Ovary (tissue), 9 donors: ENCODE results near the gene COL4A3. TPM values are rescaled to one million over a fixed set of nuclear protein-coding genes. Genes with fewer than 3 reads are reported as not detected.

Source experiments
- DNase-seq, 5 donors: peaks; one replicate each; pipeline ENCODE4 v3.0.0-alpha.2; 2019 to 2020
- H3K27ac ChIP-seq, 2 donors: fragments of 200-600 bp; one replicate each; pipeline versions ENCODE4 v1.5.1 to v1.8.0; 2019 to 2022
- H3K27me3 ChIP-seq: fragments of 200-600 bp; one replicate; pipeline ENCODE4 v1.8.0; 2022
- H3K36me3 ChIP-seq: fragments of 200-600 bp; sonication (generic); one replicate; pipeline ENCODE4 v1.5.1; 2019
- H3K4me1 ChIP-seq: one replicate; pipeline ENCODE4 v1.8.1; 2013; ENCODE audit warnings: mild to moderate bottlenecking, moderate library complexity; ENCODE audit not compliant: insufficient read depth
- H3K4me3 ChIP-seq: fragments of 200-600 bp; sonication (generic); one replicate; pipeline ENCODE4 v1.5.1; 2017
- H3K9me3 ChIP-seq, 2 donors: fragments of 200-600 bp in 1 of 2; sonication (generic) in 1 of 2; one replicate each; pipeline versions ENCODE4 v1.5.1 to v1.8.1; 2013 to 2019; ENCODE audit warnings: mild to moderate bottlenecking in 1 of 2, moderate library complexity in 1 of 2
- EP300 ChIP-seq: sonication (generic); formaldehyde crosslinking; IDR thresholded peaks from one replicate; pipeline ENCODE4 v1.6.1; 2017; ENCODE audit warnings: antibody characterized with exemption
- POLR2A ChIP-seq: fragments of 450-650 bp; IDR thresholded peaks from one replicate; pipeline ENCODE4 v1.6.1; 2017; ENCODE audit warnings: antibody characterized with exemption, mild to moderate bottlenecking, moderate library complexity
- WGBS, 3 donors: extraction: QIAGEN DNeasy Blood & Tissue Kit in 1 of 3; methylation state at CpG; one replicate each; pipeline versions ENCODE4 v1.1.5 to v1.1.7; 2013 to 2017; 5-methylcytosine and 5-hydroxymethylcytosine counted together
- intact Hi-C, 4 donors: fragments of 100-400 bp; cut with DNase I; formaldehyde crosslinking; loops; one replicate each; pipeline versions ENCODE4 v1.11.0 to v1.15.1; 2022 to 2023
- polyA plus RNA-seq, 2 donors: library from polyadenylated mRNA; stranded (reverse); fragments of 200-250 nt in 1 of 2; fragments of 350-450 nt in 1 of 2; fragmentation: Illumina TruSeq in 1 of 2; extraction: RNeasy Lipid Tissue Mini Kit (QIAGEN cat#74804) in 1 of 2; gene quantifications; one replicate each; pipeline ENCODE4 v1.2.3, GENCODE V29; 2013 to 2014
- total RNA-seq, 7 donors: library from RNA; depleted of rRNA in 2 of 7; stranded (reverse); fragments of >200 nt in 2 of 7; fragmentation: NEBNext Ultra II Directional in 3 of 7; extraction: Animal tissue kit (Norgen Biotek cat#: 25700) in 3 of 7; gene quantifications; one replicate each; pipeline versions ENCODE4 v1.1.0 to v1.2.4, GENCODE V29; 2016 to 2023
- TF ChIP-seq, protein P1 (sequence below), 3 donors: fragments of 450-650 bp in 2 of 3; fragments of 200-600 bp in 1 of 3; IDR thresholded peaks; one replicate each; pipeline versions ENCODE4 v1.5.1 to v1.8.0; 2016 to 2022; ENCODE audit warnings: antibody characterized with exemption in 3 of 3, mild to moderate bottlenecking in 1 of 3
- donor health status: DM: no; HTN: no; CAD: no; lungs with moderate emphysema.
- donor health status: DM: no; HTN: no; CAD: no.
- donor health status: Bipolar disorder and iron deficiency.
- donor health status: DM: yes; HTN: yes; CAD: no.
- donor health status: DM: no; HTN: no; CAD: no.
- donor health status: DM: yes; HTN: yes; CAD: no.

COL4A3 gene
- total and polyA plus RNA-seq, 9 donors = 0.47 to 14.1 (median 2.9) TPM

DNA sequence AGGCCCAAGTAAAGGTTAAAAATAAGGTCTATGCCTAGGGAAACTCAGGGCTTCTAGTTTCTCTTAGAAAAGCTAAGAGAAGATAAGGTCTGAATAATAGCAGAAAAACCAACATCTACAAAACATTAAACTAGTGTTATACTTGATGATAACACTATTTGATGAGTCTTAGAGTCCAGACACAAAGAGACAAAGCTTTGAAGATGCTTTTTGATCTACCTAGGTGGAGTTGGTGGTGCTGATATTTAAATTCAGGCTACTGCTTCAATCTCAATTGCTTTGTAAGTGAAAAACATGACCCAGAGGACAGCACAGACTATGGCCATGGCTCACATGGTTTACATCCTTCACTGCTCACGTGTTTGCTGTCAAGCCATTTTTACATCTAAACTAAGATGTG is 148.9 kb downstream of the COL4A3 start:
- intact Hi-C loops = no loop called here
- Histone ChIP-seq H3K9me3 (no peaks in the 10 kb centered on the region), H3K4me1 (no peaks in the 10 kb centered on the region), H3K27me3 (no peaks in the 10 kb centered on the region), H3K27ac (no peak overlapping the region), H3K4me3 (no peak overlapping the region), H3K36me3 (no peaks in the 10 kb centered on the region)
- no peak for DNase-seq
- 94 to 100% (median 100%) methylated on average over 1 of the region's 1 CpG for WGBS, 3 donors
- TF ChIP-seq, protein P1, sequence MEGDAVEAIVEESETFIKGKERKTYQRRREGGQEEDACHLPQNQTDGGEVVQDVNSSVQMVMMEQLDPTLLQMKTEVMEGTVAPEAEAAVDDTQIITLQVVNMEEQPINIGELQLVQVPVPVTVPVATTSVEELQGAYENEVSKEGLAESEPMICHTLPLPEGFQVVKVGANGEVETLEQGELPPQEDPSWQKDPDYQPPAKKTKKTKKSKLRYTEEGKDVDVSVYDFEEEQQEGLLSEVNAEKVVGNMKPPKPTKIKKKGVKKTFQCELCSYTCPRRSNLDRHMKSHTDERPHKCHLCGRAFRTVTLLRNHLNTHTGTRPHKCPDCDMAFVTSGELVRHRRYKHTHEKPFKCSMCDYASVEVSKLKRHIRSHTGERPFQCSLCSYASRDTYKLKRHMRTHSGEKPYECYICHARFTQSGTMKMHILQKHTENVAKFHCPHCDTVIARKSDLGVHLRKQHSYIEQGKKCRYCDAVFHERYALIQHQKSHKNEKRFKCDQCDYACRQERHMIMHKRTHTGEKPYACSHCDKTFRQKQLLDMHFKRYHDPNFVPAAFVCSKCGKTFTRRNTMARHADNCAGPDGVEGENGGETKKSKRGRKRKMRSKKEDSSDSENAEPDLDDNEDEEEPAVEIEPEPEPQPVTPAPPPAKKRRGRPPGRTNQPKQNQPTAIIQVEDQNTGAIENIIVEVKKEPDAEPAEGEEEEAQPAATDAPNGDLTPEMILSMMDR (IDR thresholded peaks at IDR 0.05) = no peak
- TF ChIP-seq EP300 (no peak), POLR2A (no peak)

- Histone ChIP-seq H3K27ac (no peak overlapping the region), H3K4me3 (no peak overlapping the region), H3K9me3 (no peaks in the 10 kb centered on the region), H3K4me1 (no peaks in the 10 kb centered on the region), H3K27me3 (no peaks in the 10 kb centered on the region), H3K36me3 (no peaks in the 10 kb centered on the region)
- 88 to 93% (median 91%) methylated on average over 2 of the region's 2 CpGs for WGBS, 3 donors
- DNase-seq = no peak
- no peak for TF ChIP-seq EP300
- no peak for TF ChIP-seq POLR2A
- TF ChIP-seq, protein P1 (IDR thresholded peaks at IDR 0.05) = no peak
- intact Hi-C loops = no loop called here
Observed at GRCh38 chr2:227317834-227318233, 153.4 kb downstream of the COL4A3 start.

- no peak overlapping the region for H3K27ac ChIP-seq
- no peak for TF ChIP-seq EP300
- H3K36me3 ChIP-seq = no peaks in the 10 kb centered on the region
- no peaks in the 10 kb centered on the region for H3K27me3 ChIP-seq
- WGBS, 3 donors = 90 to 95% (median 92%) methylated on average over 33 of the region's 33 CpGs
- peaks cover 3% of the 10 kb centered on the region for H3K4me1 ChIP-seq
- H3K9me3 ChIP-seq = no peaks in the 10 kb centered on the region
- no peak for DNase-seq
- no peak overlapping the region for H3K4me3 ChIP-seq
- intact Hi-C loops = no loop called here
Observed at GRCh38 chr2:227320305-227321094, 156.1 kb downstream of the COL4A3 start.

GRCh38 chr2:227322530-227323205 is 158.2 kb downstream of the COL4A3 start:
- intact Hi-C loops = no loop called here
- TF ChIP-seq, protein P1 (IDR thresholded peaks at IDR 0.05) = no peak
- TF ChIP-seq EP300 (no peak), POLR2A (no peak)
- DNase-seq = no peak
- Histone ChIP-seq H3K9me3 (no peaks in the 10 kb centered on the region), H3K4me3 (no peak overlapping the region), H3K4me1 (peaks cover 4% of the 10 kb centered on the region), H3K27me3 (no peaks in the 10 kb centered on the region), H3K27ac (no peak overlapping the region), H3K36me3 (no peaks in the 10 kb centered on the region)
- 85 to 89% (median 89%) methylated on average over 5 of the region's 5 CpGs for WGBS, 3 donors

- H3K27ac ChIP-seq = no peak overlapping the region
- TF ChIP-seq, protein P1 (IDR thresholded peaks at IDR 0.05) = no peak
- TF ChIP-seq EP300 (no peak), POLR2A (no peak)
- H3K4me1 ChIP-seq = peaks cover 4% of the 10 kb centered on the region
- intact Hi-C loops = no loop called here
- H3K9me3 ChIP-seq = no peaks in the 10 kb centered on the region
- H3K27me3 ChIP-seq = no peaks in the 10 kb centered on the region
- DNase-seq = no peak
- WGBS, 3 donors = 98% methylated on average over 4 of the region's 4 CpGs
- no peaks in the 10 kb centered on the region for H3K36me3 ChIP-seq
- H3K4me3 ChIP-seq = no peak overlapping the region
Observed at GRCh38 chr2:227323818-227324217, 159.4 kb downstream of the COL4A3 start.
